ENCODE measurements around the gene BEGAIN.

BEGAIN gene

DNA sequence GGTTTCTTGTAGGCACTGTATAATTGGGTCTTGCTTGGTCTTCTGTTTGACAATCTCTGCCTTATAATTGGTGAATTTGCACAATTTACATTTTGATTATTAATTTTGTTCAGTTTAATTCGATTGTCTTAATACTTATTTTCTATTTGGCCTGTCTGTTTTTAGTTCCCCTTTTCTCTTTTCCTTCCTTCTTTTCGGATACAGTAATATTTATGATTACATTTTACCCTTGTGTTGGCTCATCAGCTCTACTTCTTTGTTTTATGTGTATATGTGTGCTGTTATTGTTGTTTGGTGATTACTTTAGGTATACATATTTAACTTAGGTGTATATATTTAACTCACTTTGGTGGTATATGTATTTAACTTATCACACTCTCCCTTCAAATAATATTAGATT is 12.8 kb upstream of the BEGAIN start:
- no peak for DNase-seq

DNA sequence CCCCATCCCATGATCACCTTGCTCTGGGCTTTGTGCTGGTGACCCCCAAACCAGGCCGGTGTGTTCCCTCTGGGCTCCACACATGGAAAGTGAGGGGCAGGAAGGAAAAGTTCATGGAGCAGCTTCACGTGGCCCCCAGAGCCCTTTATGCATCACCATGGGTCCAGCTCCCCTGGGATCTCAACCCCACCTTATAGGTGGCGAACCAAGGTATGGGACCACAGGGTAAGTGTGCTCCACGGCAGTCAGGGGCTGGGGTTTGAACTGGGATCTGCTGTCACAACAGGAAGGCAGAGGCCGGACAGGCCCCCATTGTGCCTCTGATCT is 7.4 kb upstream of the BEGAIN start:
- DNase-seq, result no peak

DNA sequence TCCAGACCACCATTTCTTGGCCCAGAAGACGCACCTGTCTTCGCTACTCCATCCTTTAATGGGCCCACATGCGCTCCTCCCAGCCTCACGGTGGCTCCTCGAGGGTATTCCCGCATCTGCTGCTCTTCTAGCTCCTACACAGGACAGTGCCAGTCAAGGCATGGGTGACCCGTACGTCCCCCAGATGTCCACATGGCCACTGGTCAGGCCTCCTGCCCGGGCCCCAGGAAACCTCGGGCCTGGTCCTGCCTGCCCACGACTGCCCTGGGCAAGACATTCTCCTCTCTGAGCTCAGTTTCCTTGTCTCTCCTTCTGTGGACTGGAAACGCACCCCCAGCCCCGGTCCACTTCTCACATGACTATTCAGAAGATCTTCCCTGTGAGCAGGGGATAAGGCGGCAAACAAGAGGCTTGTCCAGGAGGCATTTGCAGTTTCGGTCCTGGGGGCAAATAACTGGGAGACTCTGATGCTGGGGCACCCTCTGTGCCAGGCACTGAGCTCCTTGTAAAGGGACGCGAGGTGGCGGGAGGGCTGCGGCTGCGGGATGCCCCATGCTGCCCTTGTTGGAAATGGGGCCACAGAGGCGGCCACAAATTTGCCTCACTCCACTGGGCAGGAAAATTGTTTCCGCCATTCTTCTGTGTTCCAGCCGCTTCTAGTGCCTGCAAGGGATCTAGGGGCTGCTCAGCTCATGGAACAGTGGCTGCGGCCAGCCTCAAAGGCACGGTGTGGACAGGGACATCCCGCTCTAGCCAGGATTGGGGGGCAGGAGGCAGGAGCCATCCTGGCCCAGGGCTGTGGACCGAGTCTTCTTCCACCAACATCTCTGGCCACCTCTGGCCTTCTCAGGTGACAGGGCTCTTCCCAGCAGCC is 6.8 kb upstream of the BEGAIN start:
- DNase-seq, result no peak

DNA sequence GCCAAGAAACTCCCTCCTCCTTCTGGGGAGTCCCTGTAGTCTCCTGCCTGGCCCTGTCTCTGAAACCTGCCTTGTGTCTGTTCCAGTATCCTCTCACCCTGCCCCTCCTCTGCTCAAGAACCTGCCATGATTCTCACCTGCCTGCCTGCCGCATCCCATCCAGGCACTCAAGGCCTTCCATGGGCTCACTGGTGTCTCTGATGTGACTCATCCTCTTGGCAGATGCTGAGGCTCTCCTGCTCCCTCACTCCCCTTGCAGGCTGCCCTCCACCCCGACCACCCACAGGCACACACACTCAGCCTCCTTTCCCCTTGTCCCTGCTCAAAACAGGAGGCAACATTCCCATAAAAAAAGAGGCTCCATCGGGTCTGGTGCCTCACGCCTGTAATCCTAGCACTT is 5.8 kb upstream of the BEGAIN start:
- DNase-seq, result no peak

DNA sequence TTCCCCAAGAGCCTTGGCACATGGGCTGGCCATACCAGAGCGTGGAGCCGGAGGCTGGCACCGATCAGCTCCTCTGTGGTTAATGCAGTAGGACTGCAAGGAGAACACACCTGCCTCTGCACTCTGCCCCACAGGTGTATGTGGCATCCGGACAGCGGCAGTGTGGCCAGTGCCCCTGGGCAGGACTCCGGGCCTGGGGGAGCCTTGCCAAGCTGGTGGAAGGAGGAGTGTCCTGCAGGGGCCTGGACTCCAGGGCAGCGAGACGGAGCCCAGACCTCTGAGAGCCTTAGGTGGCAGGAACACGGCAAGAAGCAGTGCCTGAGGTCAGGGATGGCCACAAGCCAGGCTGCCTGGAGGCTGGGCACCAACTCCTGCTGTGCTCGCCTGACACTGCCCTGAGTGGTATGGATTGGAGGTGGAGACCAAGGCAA is 5.3 kb upstream of the BEGAIN start:
- no peak for DNase-seq

DNA sequence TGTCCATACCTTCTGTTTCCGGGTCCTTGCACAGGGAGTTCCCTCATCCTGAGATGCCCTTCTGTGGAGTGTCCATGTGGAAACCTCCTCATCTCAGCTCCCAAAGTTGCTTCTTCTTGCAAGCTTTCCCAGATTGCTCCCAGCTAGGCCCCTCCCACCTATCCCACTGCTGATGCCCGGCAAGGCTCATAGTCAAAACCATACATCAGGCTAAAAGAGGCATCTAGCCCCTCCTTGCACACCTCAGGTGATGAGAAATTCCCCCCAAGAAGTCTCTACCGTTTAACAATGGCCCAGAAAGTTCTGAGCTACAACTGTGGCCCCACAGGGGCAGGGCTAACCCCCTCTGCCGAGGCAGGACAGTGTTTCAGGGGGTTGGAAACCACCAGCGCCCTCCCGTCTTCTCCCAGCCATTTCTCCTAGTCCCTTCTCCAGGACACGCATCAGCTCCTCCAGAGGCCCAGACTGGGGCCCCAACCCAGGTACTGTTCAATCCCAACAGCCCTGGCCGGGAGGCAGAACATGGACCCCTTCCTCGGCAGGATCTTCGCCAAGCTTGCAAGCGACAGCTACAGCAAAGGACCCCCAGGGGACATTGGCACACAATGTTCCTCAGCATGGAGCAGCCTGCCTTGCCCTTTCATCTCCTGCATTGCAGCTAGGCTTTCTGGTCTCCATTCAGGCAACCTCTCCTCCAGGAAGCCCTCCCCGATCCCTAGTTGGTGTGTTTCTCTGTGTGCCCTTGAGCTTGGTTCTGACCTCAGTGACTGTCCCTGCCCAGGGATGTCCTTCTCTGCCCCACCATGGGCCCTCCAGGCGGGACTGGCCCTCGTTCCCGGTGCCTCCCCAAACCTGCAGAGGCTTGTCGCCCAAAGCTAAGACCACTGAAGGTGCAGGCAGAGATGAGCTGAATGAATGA is 4.5 kb upstream of the BEGAIN start:
- DNase-seq, result no peak

DNA sequence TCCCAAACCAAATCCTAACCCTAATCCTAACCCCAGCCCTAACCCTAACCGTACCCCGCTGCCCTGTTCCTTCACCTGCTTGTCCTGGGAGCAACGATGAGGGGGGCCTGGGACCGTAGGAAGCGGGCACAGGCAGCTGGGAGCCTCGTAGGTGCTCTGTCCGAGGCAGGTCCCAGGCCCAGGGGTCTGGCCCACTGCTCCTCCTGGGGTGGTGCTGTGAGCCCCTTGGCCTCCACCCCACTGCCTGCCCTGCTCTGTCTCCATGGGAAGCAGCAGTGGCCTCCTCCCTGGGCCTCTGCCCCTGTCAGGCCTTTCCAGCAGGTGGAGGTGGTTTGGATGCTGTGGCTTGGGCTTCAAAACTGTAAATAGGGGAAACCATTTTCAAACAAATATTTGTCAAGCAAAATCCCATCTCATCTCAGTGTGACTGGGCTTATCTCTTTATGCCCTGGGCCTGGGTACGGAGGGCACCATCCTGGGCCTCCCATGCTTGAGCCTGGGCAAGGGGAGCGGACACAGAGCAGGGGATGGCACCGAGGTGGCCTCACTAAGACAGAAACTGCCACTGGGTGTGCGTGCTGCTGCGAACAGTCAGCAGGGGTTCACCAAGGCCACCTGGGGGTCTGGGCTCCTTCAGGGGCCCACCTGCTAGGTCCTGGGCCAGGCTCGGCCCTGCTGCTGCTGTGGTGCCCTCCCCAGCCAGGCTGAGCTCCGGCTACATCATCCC is 3.7 kb upstream of the BEGAIN start:
- no peak for DNase-seq

DNA sequence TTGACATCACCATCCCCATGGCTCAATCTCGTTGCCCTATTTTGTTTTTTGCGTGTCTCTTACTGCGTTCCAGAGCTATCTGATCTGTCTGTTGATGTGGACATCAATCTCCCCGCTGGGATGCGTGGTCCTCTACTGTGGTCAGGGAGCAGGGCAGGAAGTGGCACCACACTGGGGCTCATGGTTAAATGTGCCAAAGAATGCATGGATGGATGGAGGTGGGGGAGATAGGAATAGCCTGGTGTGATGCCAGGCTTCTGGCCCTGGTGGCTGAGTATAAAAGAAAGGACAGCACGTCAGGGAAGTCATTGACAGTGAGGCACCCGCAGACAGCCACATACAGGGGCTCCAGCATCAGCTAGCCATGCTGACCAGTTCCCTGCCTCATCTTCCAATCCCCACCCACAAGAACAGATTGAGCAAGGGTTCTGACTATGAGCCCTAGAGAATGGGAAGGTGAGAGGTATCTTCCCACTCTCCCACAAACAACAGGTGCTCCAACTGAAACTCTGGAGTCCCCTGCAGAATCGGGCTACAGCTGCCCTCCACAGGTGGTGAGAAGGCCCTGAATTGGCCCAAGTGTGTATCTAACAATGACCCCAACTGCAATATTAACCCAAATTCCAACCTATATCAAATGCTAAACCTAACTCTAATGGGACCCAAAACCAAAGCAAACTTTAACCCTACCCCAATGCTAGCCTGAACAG is 2.7 kb upstream of the BEGAIN start:
- DNase-seq, result no peak

DNA sequence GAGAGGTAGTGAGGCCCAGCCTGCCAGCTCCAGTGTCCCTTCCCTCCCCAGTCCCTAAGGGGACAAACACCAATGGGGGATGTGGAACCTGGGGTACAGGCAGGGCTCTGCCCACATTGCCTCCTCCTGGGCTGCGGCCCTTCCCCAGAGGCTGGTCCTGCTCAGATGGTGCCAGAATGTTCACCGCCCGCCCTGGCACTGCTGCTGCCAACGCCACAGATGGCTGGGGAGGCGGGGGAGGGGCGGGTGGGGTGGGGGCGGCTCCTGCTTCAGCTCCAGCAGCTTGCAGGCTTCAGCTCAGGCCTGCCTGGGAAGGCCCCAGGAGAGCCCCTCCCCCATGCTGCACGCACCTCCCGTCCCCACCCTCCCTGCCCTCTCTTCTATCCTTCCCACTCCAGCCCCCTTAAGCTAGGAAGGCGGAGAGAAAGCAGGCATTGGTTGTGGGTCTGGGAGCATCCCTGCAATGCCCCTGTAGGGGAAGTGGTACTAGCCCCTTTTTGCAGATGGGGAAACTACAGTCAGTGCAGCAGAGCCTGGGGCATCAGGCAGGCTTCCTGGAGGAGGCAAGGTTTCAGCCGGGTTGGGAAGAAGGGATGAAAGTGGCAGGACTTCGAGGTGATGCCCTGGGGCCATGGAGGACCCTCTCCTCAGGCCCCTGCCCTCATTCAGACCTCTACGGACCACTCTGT is 2.0 kb upstream of the BEGAIN start:
- no peak for DNase-seq

DNA sequence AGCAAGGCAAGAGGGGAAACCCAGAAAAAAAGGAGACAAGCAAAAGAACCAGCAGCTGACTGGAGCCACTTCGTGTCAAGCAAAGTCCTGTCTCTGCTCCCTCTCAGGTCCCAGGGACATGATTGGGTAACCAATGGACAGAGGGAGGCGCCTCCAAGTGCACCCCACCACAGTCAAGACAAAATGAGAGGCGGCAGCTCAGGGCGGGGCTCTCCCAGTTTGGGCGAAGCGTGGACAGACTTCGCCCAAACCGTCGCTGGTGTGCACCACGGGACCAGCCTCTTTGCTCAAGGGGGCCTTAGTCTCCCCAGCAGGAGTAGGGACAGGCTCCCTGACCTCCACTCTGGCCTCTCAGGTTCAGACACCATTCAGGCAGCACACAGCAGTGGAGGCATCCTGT is 1.5 kb upstream of the BEGAIN start:
- no peak for DNase-seq

DNA sequence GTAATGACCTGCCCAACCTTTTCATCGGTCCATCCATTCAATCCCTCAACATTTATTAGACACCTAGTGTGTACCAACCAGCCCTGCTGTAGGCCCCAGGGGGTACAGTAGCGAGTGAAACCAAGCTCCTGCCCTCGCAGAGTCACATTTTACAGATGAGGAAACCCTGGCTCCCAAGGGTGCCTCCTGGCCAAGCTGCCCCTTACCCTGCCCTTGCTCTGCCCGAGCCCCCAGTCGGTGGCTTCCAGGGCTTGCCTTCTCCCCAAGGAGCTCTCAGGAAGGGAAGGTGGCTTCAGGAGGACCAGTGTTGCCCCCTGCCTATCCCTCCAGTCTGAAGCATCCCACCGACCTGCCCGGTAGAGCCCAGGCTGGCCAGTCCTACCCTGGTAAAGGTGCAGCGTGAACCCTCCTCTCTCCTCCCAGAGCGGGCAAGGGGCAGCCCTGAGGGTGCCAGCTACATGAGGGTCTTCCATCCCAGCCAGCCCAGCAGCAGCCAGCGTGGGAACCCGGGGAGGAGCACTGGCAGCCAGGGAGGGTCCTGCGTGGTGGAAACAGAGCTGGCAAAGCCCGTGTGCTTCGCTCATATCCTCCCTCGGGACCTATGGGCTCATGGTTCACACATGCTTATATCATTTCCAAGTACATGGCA is 670 bp upstream of the BEGAIN start:
- DNase-seq, result no peak

DNA sequence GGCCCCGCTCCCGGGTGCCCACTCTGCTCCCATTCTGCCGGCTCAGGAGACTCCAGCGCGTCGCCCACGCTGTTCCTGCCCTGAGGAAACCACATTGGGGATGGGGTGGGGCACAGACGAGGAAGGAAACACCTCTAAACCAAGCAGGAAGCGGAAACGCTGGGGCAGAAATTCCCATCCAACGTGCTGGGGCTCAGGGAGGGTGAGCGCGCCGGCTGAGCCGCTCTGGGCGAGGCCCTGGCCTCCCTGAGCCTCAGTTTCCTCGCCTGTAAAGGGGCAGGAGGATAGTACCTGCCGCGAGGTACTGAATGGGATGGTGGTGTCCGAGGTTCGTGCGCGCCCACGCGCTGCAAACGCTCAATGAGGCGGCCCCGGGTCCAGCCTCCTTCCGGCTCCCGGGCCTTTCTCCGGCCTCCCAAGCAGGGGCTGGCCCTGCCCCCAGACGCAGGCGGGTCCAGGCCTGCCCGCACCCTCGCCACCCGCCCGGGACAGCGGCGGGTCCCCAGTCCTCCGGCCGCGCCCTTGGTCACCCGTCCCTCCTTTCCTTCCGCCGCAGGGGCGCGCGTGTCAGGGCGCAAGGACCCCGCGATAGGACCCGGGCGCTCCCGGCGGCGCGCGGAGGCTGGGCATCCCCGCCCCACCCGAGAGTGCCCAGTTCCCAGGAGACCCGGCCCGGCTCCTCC is 673 bp downstream of the BEGAIN start:
- DNase-seq, result no peak

DNA sequence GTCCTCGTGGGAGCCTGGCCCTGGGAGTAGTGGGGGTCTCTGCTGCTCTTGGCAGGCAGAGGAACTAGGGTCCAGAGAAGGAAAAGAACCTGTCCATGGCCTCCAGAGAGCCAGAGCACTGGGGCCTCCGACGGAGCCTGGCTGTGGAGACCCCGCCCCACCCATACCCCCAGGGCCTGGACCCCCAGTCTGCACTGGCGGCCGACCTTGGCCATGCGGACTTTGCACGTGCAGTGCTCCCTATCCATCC is 1.1 kb downstream of the BEGAIN start:
- DNase-seq, result no peak

DNA sequence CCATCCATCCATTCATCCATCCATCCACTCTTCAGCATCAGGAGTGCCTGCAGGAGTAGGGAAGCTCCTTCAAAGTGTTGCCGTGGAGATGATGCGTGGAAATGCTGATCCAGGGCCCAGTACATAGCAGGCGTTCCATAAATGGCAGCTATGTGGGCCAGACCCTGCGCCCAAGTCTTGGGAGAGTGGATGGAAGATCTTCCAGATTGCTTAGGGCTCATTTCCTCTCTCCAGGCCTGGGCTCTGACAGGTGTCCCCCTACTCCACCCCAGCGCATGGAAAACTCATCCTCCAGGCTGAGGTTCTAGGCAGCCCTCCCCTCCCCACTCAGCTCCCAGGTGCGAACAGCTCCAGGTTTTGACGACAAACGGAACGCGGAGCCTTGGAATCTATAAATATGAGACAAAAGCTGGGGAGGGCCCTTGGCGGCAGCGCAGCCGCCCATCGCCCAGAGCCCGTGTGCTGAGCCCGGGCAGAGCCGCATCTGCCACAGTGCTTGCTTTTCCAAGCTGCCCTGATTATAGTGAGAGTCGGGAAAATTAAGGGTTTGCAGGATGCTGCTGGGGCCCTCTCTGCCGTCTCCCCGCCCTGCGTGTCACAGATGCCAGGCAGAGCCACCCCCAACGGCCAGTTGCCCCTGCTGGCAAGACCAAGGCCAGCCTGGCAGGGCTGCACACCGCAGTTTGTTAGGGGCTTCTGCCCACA is 1.6 kb downstream of the BEGAIN start:
- DNase-seq, result no peak

DNA sequence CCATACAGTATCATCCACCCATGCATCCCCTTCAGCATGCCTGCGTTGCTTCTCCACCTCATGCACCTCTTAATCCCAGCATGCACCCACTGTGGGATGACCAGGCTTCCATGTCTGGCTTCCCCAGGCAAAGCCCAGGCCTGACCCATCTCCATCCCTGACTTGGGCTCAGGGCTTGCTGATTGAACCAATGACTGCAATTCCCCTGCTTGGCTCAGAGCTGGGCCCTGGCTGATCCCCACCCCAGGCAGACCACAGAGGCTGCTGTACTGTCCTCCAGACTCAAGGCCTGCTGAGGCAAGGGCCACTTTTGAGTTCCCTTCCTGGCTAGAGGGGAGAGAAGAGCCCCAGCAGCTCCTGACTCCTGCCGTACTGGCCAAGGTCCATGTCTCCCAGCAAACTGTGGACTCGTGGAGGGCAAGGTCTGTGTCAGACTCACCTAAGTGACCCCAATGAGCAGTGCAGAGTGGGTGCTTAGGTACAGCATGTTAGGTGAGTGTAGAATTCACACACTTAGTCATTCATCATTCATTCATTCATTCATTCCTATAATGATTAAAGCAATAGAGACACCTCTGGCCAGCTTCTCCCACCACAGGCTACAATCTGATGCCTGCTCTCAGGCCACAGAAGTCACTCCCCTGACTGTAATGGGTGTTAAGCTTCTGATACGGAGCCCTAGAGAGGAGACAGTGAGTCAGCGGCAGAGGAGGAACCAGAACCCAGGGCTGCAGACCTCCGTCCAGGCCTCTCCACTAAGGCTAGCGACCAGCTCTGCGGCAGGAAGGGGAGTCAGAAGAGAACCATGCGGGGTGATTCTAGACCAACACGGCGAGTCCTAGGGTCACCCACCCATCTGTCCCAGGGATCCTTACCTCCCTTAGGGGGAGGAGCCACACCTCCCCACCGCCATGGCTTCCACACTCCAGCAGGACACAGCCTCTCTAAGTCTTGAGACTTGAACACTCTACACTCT is 2.9 kb downstream of the BEGAIN start:
- no peak for DNase-seq

DNA sequence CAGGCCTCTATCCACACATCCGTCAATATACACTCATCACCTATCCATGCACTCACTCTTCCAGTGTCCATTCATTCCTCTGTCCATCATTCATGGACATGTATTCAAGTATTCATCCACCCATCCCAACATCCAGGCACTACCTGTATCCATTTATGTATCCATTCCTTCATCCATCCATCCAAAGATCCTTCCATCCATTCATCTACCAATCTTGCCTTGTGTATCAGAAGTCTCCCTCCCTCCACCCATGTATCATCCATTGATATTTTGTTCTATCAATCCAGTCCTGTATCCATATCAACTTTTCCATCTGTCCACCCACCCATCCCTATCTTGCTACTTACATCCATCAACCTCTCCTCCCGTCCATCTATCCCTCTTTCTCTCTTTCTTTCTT is 4.0 kb downstream of the BEGAIN start:
- no peak for DNase-seq

DNA sequence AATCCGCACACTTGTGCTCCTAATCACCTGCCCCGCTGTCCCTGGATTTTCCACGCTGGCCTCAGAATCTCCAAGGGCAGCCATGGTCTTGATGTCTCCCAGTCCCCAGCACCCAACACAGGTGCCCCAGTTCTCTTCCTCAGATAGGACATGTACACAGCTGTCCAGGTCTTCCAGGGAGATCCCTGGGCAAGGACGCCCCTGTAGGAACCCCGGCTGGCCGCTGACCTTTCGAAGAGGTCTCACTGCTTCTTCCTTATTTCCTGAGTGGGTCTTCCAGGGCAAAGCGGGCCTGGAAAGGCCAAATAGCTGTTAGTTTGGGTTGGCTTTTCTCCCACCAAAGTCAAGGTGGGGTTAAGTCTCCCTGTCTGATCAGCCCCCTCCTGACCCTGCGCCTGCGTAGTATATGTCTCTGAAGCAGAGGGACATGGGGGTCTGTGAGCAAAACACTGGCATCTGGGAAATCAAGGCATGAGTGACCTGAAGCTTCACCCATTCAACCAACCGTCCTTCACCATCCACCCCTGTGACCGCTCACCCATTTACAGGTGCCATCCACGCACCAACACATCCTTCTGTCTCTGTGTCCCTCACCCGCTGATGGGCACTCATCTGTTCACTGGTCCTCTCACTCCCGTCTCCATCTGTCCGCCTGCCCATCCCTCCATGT is 4.6 kb downstream of the BEGAIN start:
- DNase-seq, result no peak

DNA sequence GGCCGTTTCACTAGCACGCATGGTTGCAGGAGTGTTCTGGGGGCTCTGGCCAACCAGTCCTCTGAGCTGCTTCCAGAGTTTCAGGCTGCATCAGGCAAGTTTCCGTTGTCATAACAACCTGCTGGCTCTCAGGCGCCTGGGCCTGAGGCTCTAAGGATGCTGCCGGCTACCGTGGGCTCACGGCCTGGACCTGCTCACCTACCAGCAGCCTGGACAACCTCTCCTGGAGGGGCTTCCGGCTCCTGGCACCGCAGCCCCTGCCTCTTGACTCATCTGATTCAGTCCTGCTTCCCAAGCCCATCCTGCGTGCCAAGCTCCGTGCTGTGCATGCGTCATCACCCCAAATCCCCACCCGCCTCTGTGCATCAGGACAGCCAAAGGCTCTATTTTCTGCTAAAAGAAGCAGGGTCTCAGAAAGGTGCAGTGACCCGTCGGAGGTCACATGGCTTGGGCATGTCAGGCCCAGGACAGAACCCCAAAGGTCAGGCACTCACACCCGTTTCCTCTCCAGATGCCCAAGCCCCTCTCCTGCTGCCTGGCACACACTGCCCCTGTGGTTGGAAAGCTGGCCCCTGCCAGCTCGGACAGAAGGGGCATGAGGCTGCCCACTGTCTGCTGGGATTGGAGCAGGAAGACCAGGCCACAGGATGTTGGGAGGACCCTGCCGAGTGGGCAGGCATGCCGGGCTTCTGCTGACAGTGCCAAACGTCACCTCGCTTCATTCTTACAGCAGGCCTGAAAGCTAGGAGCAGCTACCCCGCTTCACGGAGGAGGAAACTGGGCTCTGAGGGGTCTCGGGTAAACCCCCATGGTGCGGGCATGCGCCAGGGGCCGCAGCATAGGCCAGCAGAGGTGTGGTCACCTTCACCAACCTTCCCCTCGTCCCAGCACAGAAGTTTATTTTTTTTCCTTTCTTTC is 5.7 kb downstream of the BEGAIN start:
- DNase-seq, result no peak
